Endothelial cell of umbilical vein (primary cell): ENCODE data around the gene DZIP1. TPM values are rescaled to one million over a fixed set of nuclear protein-coding genes. Genes with fewer than 3 reads are reported as not detected.

Experiments used
- BruUV-seq: library from RNA; stranded (reverse); fragments of 400-500 nt; replicated peaks from 2 replicates; lab custom pipeline; 2021; lab: Mats Ljungman, UMichigan
- CTCF ChIA-PET: fragments of 300-600, 350-600 bp; sonication (Branson Sonifier 250); formaldehyde crosslinking; loops from one replicate; lab custom pipeline; 2021; ENCODE audit warnings: antibody characterized with exemption, inconsistent platforms; lab: Charles Lee
- POLR2A ChIA-PET: fragments of 300-600, 350-600 bp; sonication (Branson Sonifier 250); formaldehyde crosslinking; loops from one replicate; lab custom pipeline; 2021; ENCODE audit warnings: antibody characterized with exemption, inconsistent platforms; lab: Charles Lee
- DNase-seq: peaks from one replicate; pipeline ENCODE4 v3.0.0-alpha.2; 2011; ENCODE audit warnings: low read depth, low spot score
- FAIRE-seq: peaks from 2 replicates; lab custom pipeline; 2011; peaks lifted over from hg19 to GRCh38; lab: Jason Lieb, UNC
- H2AFZ ChIP-seq: 2 replicates; pipeline ENCODE4 v1.6.0; 2012; ENCODE audit warnings: low read depth, low read length, control low read depth, inconsistent platforms
- H3K27ac ChIP-seq: 2 replicates; pipeline ENCODE4 v1.5.1; 2011; ENCODE audit warnings: low read depth, mild to moderate bottlenecking, control low read depth, low read length, moderate library complexity; ENCODE audit not compliant: insufficient read depth
- H3K27me3 ChIP-seq, 2 experiments: 2 replicates each; pipeline versions ENCODE4 v1.6.0 to v1.6.1; 2011; ENCODE audit warnings: low read length in 2 of 2, mixed read lengths in 1 of 2; ENCODE audit not compliant: control insufficient read depth in 2 of 2, insufficient read depth in 2 of 2
- H3K36me3 ChIP-seq, 2 experiments: 2 replicates in 1 of 2; 3 replicates in 1 of 2; pipeline ENCODE4 v1.5.1; 2011; ENCODE audit warnings: low read length in 2 of 2, mild to moderate bottlenecking in 1 of 2, moderate library complexity in 1 of 2; ENCODE audit not compliant: control insufficient read depth in 2 of 2, insufficient read depth in 2 of 2; ENCODE audit errors: extremely low read depth in 1 of 2
- H3K4me1 ChIP-seq: 3 replicates; pipeline ENCODE4 v1.5.1; 2011; ENCODE audit warnings: mild to moderate bottlenecking, low read length; ENCODE audit not compliant: control insufficient read depth, insufficient read depth; ENCODE audit errors: extremely low read depth
- H3K4me2 ChIP-seq: 2 replicates; pipeline ENCODE4 v1.6.1; 2011; ENCODE audit warnings: low read length, control low read depth, mixed read lengths; ENCODE audit not compliant: insufficient read depth
- H3K4me3 ChIP-seq, 3 experiments: fragments of 200-600 bp in 1 of 3; sonication (generic), shearing (Covaris generic) in 1 of 3; replicated peaks in 1 of 3; 2 replicates each; pipeline ENCODE4 v1.5.1; 2011 to 2016; ENCODE audit warnings: control low read depth in 3 of 3, low read length in 3 of 3, mild to moderate bottlenecking in 2 of 3, inconsistent platforms in 1 of 3, low read depth in 1 of 3, moderate library complexity in 1 of 3; ENCODE audit not compliant: insufficient read depth in 1 of 3
- H3K79me2 ChIP-seq: 2 replicates; pipeline ENCODE4 v1.6.0; 2012; ENCODE audit warnings: low read length, inconsistent platforms; ENCODE audit not compliant: control insufficient read depth, insufficient read depth
- H3K9ac ChIP-seq: replicated peaks from 2 replicates; pipeline ENCODE3; 2011; ENCODE audit warnings: low read length, control low read depth; ENCODE audit not compliant: insufficient read depth; ENCODE audit errors: extremely low read depth
- H3K9me1 ChIP-seq: replicated peaks from 3 replicates; pipeline ENCODE4 v1.6.0; 2011; ENCODE audit warnings: mild to moderate bottlenecking, low read length; ENCODE audit not compliant: control insufficient read depth, insufficient read depth; ENCODE audit errors: extremely low read depth
- H3K9me3 ChIP-seq: replicated peaks from 2 replicates; pipeline ENCODE4 v1.5.1; 2012; ENCODE audit warnings: low read length, inconsistent platforms; ENCODE audit not compliant: control insufficient read depth, insufficient read depth
- H4K20me1 ChIP-seq: replicated peaks from 2 replicates; pipeline ENCODE3; 2011; ENCODE audit warnings: mild to moderate bottlenecking, low read length; ENCODE audit not compliant: control insufficient read depth, insufficient read depth; ENCODE audit errors: extremely low read depth
- EZH2 ChIP-seq: IDR thresholded peaks from 2 replicates; pipeline ENCODE4 v1.6.1; 2012; ENCODE audit warnings: borderline replicate concordance, low read depth, mild to moderate bottlenecking, moderate library complexity, low read length, inconsistent platforms; ENCODE audit not compliant: severe bottlenecking
- FOS ChIP-seq: IDR thresholded peaks from 2 replicates; pipeline ENCODE4 v1.6.1; 2011; ENCODE audit warnings: mild to moderate bottlenecking, low read length, moderate library complexity, borderline replicate concordance; ENCODE audit not compliant: insufficient read depth
- GATA2 ChIP-seq: IDR thresholded peaks from 2 replicates; pipeline ENCODE4 v1.7.0; 2011; ENCODE audit warnings: low read depth, mild to moderate bottlenecking, moderate library complexity, mixed read lengths, low read length; ENCODE audit not compliant: insufficient read length, insufficient read depth
- JUN ChIP-seq: IDR thresholded peaks from 2 replicates; pipeline ENCODE4 v1.6.1; 2011; ENCODE audit warnings: borderline replicate concordance, low read depth; ENCODE audit not compliant: insufficient read length, insufficient read depth
- MYC ChIP-seq: IDR thresholded peaks from one replicate; pipeline ENCODE4 v1.6.1; 2011; ENCODE audit warnings: mild to moderate bottlenecking, low read depth, low read length
- POLR2A ChIP-seq: IDR thresholded peaks from 2 replicates; pipeline ENCODE4 v1.6.1; 2012; ENCODE audit warnings: low read depth, mild to moderate bottlenecking, control low read depth, low read length
- POLR2AphosphoS5 ChIP-seq: IDR thresholded peaks from 2 replicates; pipeline ENCODE4 v1.6.1; 2012; ENCODE audit warnings: low read depth, mild to moderate bottlenecking, control low read depth, low read length, moderate library complexity; ENCODE audit not compliant: insufficient read depth
- dilution Hi-C: fragments of 300-500 bp; cut with MboI; formaldehyde crosslinking; loops from one replicate; pipeline ENCODE4 v1.15.0; 2019; ENCODE audit warnings: low sequenced_read_pairs; ENCODE audit not compliant: extremely low pct_ligation_motif_present
- intact Hi-C: fragments of 100-400 bp; cut with micrococcal nuclease; formaldehyde crosslinking; loops from one replicate; pipeline ENCODE4 v1.10.0; 2022
- polyA plus RNA-seq, 4 experiments: library from polyadenylated mRNA; depleted of rRNA in 3 of 4; stranded (reverse) in 3 of 4; unstranded in 1 of 4; fragments of >200 nt; gene quantifications; 2 replicates each; pipeline versions ENCODE4 v1.2.1 to v1.2.3, GENCODE V29; 2011 to 2012; ENCODE audit warnings: missing spikeins in 1 of 4
- total RNA-seq: library from RNA; stranded (reverse); gene quantifications from 2 replicates; pipeline ENCODE4 v1.2.3, GENCODE V29; 2021
- TF ChIP-seq, protein P1 (sequence below), 2 donors: IDR thresholded peaks; 1 replicate in 1 of 2; 2 replicates in 1 of 2; pipeline ENCODE4 v1.5.1; 2011; ENCODE audit warnings: low read length in 2 of 2, mild to moderate bottlenecking in 2 of 2, moderate library complexity in 2 of 2, control low read depth in 1 of 2, inconsistent platforms in 1 of 2, low read depth in 1 of 2; ENCODE audit not compliant: insufficient read depth in 1 of 2; ENCODE audit errors: extremely low read depth in 1 of 2
- TF ChIP-seq, protein P2 (sequence below): IDR thresholded peaks from 2 replicates; pipeline ENCODE4 v1.6.1; 2011; ENCODE audit not compliant: insufficient read depth, insufficient read length

Gene DZIP1
- total and polyA plus RNA-seq, 2 donors (not counting 3 experiments of a cell fraction or from before 2014, with no cell fraction given) = 8.6 to 32.1 TPM

DNA sequence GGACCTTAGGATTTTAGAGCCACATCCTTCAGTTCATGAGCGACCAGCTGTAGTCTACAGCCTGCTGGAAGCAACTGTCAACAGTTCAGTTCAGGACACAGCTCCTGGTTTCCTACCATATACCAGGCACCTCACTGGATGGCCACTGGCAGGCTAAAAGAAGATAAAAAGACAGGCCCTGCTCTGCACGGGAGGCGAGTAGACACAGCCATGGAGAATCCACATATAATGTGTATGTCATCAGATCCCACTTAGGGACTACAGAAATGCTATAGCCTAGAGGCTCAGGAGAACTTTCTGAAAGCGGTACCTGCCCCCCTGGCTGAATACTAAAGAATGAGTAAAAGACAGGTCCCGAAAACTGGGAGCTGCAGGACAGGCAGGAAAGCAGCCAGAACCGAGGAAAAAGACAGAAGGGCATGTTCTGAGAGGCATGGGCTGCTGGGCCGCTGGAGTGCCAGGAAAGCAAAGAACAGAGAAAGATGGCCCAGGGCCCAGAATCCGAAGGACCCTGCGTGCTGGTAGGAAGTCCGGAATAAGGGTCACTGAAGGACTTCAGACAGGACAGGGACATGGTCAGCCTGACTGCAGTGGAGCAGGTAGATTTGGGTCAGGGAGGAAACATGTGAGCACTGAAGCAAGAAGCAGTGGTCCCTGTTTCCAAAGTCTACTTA lies 23.5 kb downstream of the DZIP1 start:
- H3K79me2 ChIP-seq = no peaks in the 10 kb centered on the region
- H3K36me3 ChIP-seq = peaks cover 18 to 19% of the 10 kb centered on the region in 2 experiments
- POLR2A ChIA-PET = no interaction called here

More for the DNA sequence above, 23.5 kb downstream of the DZIP1 start:
- TF ChIP-seq EZH2 = no peak
- no peak for TF ChIP-seq POLR2A
- TF ChIP-seq JUN = no peak
- TF ChIP-seq MYC = no peak
- TF ChIP-seq POLR2AphosphoS5 = no peak
- TF ChIP-seq FOS = no peak
- TF ChIP-seq, protein P1, sequence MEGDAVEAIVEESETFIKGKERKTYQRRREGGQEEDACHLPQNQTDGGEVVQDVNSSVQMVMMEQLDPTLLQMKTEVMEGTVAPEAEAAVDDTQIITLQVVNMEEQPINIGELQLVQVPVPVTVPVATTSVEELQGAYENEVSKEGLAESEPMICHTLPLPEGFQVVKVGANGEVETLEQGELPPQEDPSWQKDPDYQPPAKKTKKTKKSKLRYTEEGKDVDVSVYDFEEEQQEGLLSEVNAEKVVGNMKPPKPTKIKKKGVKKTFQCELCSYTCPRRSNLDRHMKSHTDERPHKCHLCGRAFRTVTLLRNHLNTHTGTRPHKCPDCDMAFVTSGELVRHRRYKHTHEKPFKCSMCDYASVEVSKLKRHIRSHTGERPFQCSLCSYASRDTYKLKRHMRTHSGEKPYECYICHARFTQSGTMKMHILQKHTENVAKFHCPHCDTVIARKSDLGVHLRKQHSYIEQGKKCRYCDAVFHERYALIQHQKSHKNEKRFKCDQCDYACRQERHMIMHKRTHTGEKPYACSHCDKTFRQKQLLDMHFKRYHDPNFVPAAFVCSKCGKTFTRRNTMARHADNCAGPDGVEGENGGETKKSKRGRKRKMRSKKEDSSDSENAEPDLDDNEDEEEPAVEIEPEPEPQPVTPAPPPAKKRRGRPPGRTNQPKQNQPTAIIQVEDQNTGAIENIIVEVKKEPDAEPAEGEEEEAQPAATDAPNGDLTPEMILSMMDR (IDR thresholded peaks at IDR 0.05; ENCODE audit: extremely low read depth in 1 of 2, insufficient read depth in 1 of 2, low read depth in 1 of 2, low read length in 2 of 2) = no peak
- TF ChIP-seq GATA2 = no peak
- TF ChIP-seq, protein P2, sequence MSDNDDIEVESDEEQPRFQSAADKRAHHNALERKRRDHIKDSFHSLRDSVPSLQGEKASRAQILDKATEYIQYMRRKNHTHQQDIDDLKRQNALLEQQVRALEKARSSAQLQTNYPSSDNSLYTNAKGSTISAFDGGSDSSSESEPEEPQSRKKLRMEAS = no peak
- H3K27ac ChIP-seq = no peak overlapping the region
- intact Hi-C loops = no loop called here
- BruUV-seq = no TSS peak
- FAIRE-seq (no peak), DNase-seq (no peak)
- H3K4me3 ChIP-seq = no peak overlapping the region
- no peaks in the 10 kb centered on the region for H3K4me1 ChIP-seq
- H3K9ac ChIP-seq = no peak overlapping the region
- H3K9me3 ChIP-seq = no peaks in the 10 kb centered on the region
- dilution Hi-C loops = no loop called here
- no peak overlapping the region for H2AFZ ChIP-seq
- peaks cover 2% of the 10 kb centered on the region for H4K20me1 ChIP-seq
- CTCF ChIA-PET = interaction anchor here (1.3 to 7.5 kb wide), 5 partner anchors 38 to 360 kb away, joined by 3 to 286 read pairs (median 7); no protein-coding TSS in a partner anchor
- no peaks in the 10 kb centered on the region for H3K9me1 ChIP-seq
- H3K4me2 ChIP-seq = no peak overlapping the region
- no peaks in the 10 kb centered on the region for H3K27me3 ChIP-seq
